GM19238 (cell line): ENCODE measurements around the gene TEAD1.

Experiments used
- DNase-seq: peaks from one replicate; pipeline ENCODE4 v3.0.0; 2011; ENCODE audit warnings: low spot score; ENCODE audit not compliant: insufficient read length

TEAD1 gene

GRCh38 chr11:12979928-12980689 lies 305.9 kb downstream of the TEAD1 start:
- DNase-seq = no peak

GRCh38 chr11:12981676-12982522 lies 307.7 kb downstream of the TEAD1 start:
- DNase-seq = no peak

GRCh38 chr11:12983336-12983735 lies 309.1 kb downstream of the TEAD1 start:
- no peak for DNase-seq

- no peak for DNase-seq
Observed at GRCh38 chr11:12986194-12986898, 312.1 kb downstream of the TEAD1 start.

GRCh38 chr11:12989428-12990161 lies 315.4 kb downstream of the TEAD1 start:
- no peak for DNase-seq

- no peak for DNase-seq
Observed at GRCh38 chr11:12990162-12990480, 315.9 kb downstream of the TEAD1 start.

GRCh38 chr11:12991426-12991825 lies 317.2 kb downstream of the TEAD1 start:
- DNase-seq = no peak

GRCh38 chr11:12993626-12994025 lies 319.4 kb downstream of the TEAD1 start:
- no peak for DNase-seq
